Measurements from ENCODE around the gene HMMR. TPM values are rescaled to one million over a fixed set of nuclear protein-coding genes. Genes with fewer than 3 reads are reported as not detected.

Gene HMMR
- total and polyA plus RNA-seq, 9 of the 15 experiments (the other 6 are each of a cell fraction or from before 2014, with no cell fraction given), result 74.9 to 133 (median 90.8) TPM

- TF ChIP-seq SMAD1 (IDR thresholded peaks at IDR 0.05; ENCODE audit: low read depth, low read length, partially characterized antibody), result peak; percentile 18
- no peak for TF ChIP-seq CLOCK (CRISPR knock-in tag; IDR thresholded peaks at IDR 0.05; ENCODE audit: borderline replicate concordance)
- peak; percentile 92 for TF ChIP-seq RBM25 (IDR thresholded peaks at IDR 0.05; ENCODE audit: low read depth, low read length, severe bottlenecking)
- no peak for TF ChIP-seq BMI1 (IDR thresholded peaks at IDR 0.05; ENCODE audit: low read length)
- peak; percentile 61 for TF ChIP-seq NFIC (IDR thresholded peaks at IDR 0.05)
- peak; percentile 88 for TF ChIP-seq ETV1 (tag; conservative IDR thresholded peaks at IDR 0.05; ENCODE audit: low read depth)
- no peak for TF ChIP-seq ZNF778 (CRISPR knock-in tag; IDR thresholded peaks at IDR 0.05)
- TF ChIP-seq EP400 (IDR thresholded peaks at IDR 0.05), result peak; percentile 88
- no peak for TF ChIP-seq E2F4 (CRISPR knock-in tag; IDR thresholded peaks at IDR 0.05; ENCODE audit: low read depth)
- no peak for TF ChIP-seq STAG1 (CRISPR knock-in tag; IDR thresholded peaks at IDR 0.05; ENCODE audit: borderline replicate concordance)
- TF ChIP-seq SNRNP70 (optimal IDR thresholded peaks at IDR 0.05; ENCODE audit: low read depth, low read length), result no peak
- TF ChIP-seq, protein P1, sequence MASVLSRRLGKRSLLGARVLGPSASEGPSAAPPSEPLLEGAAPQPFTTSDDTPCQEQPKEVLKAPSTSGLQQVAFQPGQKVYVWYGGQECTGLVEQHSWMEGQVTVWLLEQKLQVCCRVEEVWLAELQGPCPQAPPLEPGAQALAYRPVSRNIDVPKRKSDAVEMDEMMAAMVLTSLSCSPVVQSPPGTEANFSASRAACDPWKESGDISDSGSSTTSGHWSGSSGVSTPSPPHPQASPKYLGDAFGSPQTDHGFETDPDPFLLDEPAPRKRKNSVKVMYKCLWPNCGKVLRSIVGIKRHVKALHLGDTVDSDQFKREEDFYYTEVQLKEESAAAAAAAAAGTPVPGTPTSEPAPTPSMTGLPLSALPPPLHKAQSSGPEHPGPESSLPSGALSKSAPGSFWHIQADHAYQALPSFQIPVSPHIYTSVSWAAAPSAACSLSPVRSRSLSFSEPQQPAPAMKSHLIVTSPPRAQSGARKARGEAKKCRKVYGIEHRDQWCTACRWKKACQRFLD (CRISPR knock-in tag; IDR thresholded peaks at IDR 0.05), result peak; percentile 49; the same call in 1 of the 2 replicates
- no peak for TF ChIP-seq NCOA4 (IDR thresholded peaks at IDR 0.05; ENCODE audit: partially characterized antibody)
- TF ChIP-seq XRCC4 (IDR thresholded peaks at IDR 0.05; ENCODE audit: extremely low read depth, insufficient read depth, insufficient read length), result no peak
- TF ChIP-seq SRF (CRISPR knock-in tag; IDR thresholded peaks at IDR 0.05), result peak in 1 of 2 experiments; percentile 53; a peak in 2 of 4 replicates
- TF ChIP-seq TCF3 (CRISPR knock-in tag; IDR thresholded peaks at IDR 0.05), result peak; percentile 25; the same call in 1 of the 2 replicates
Observed at GRCh38 chr5:163505368-163506094, 45.1 kb downstream of the HMMR start, which contains the start of gene MAT2B (continued).

All from K562 (cell line).